Natural killer cell (primary cell): ENCODE measurements around the gene MARK1. TPM values are rescaled to one million over a fixed set of nuclear protein-coding genes. Genes with fewer than 3 reads are reported as not detected.

Source experiments
- ATAC-seq, 3 donors: fragments of 150-1000 bp in 2 of 3; fragments of 200-7000 bp in 1 of 3; cut with Tn5 transposase; 1 replicate in 1 of 3; 2 replicates in 2 of 3; pipeline ENCODE4 v1.10.0; 2021; ENCODE audit warnings: mild to moderate bottlenecking in 2 of 3, moderate library complexity in 2 of 3
- DNase-seq, 2 donors: peaks; one replicate each; pipeline versions ENCODE4 v3.0.0 to v3.0.0-alpha.2; 2013 to 2021; ENCODE audit warnings: mixed read lengths in 1 of 2
- H3K27ac ChIP-seq: one replicate; pipeline ENCODE4 v1.5.1; 2013; ENCODE audit warnings: mild to moderate bottlenecking, low read length
- H3K27me3 ChIP-seq: one replicate; pipeline ENCODE4 v1.6.1; 2013; ENCODE audit warnings: low read length; ENCODE audit not compliant: control insufficient read depth, insufficient read depth
- H3K36me3 ChIP-seq: one replicate; pipeline ENCODE4 v1.6.1; 2013; ENCODE audit warnings: low read length; ENCODE audit not compliant: control insufficient read depth, insufficient read depth
- H3K4me1 ChIP-seq: one replicate; pipeline ENCODE4 v1.6.1; 2013; ENCODE audit warnings: low read length; ENCODE audit not compliant: control insufficient read depth, insufficient read depth
- H3K4me3 ChIP-seq: one replicate; pipeline ENCODE4 v1.5.1; 2013; ENCODE audit warnings: low read length
- H3K9me3 ChIP-seq: one replicate; pipeline ENCODE4 v1.6.1; 2013; ENCODE audit warnings: low read length; ENCODE audit not compliant: control insufficient read depth, insufficient read depth
- H3K27ac Mint-ChIP-seq, 2 donors: one replicate each; pipeline ENCODE4 v1.8.0; 2022; ENCODE audit warnings: mild to moderate bottlenecking in 2 of 2, mixed read lengths in 2 of 2, moderate library complexity in 1 of 2
- H3K27me3 Mint-ChIP-seq, 2 donors: one replicate each; pipeline ENCODE4 v1.8.0; 2022; ENCODE audit warnings: low read depth in 2 of 2, mixed read lengths in 2 of 2
- H3K36me3 Mint-ChIP-seq: one replicate; pipeline ENCODE4 v1.8.0; 2022; ENCODE audit warnings: mixed read lengths
- H3K4me1 Mint-ChIP-seq, 2 donors: one replicate each; pipeline ENCODE4 v1.8.0; 2022; ENCODE audit warnings: mixed read lengths in 2 of 2
- H3K4me3 Mint-ChIP-seq: one replicate; pipeline ENCODE4 v1.8.0; 2022; ENCODE audit warnings: mild to moderate bottlenecking, moderate library complexity, mixed read lengths
- H3K9me3 Mint-ChIP-seq, 2 donors: one replicate each; pipeline ENCODE4 v1.8.0; 2022; ENCODE audit warnings: mixed read lengths in 2 of 2
- WGBS: methylation state at CpG from one replicate; pipeline ENCODE4 v1.1.7; 2013; ENCODE audit warnings: missing lambda C conversion rate; ENCODE audit not compliant: insufficient coverage; 5-methylcytosine and 5-hydroxymethylcytosine counted together
- intact Hi-C: fragments of 100-400 bp; cut with micrococcal nuclease; formaldehyde crosslinking; loops from one replicate; pipeline ENCODE4 v1.14.2; 2022
- total RNA-seq, 4 donors: library from RNA; stranded (reverse); fragments of 120-200 nt in 1 of 4; gene quantifications; one replicate each; pipeline versions ENCODE4 v1.2.3 to v1.2.4, GENCODE V29; 2013 to 2022
- TF ChIP-seq, protein P1 (sequence below): fragments of 200-600 bp; IDR thresholded peaks from one replicate; pipeline ENCODE4 v1.8.0; 2022; ENCODE audit warnings: antibody characterized with exemption

Gene MARK1
- total RNA-seq, 3 donors from 2014 or later (not counting 1 experiment from before 2014, with no cell fraction given) = 0.13 TPM; not detected in 2

DNA sequence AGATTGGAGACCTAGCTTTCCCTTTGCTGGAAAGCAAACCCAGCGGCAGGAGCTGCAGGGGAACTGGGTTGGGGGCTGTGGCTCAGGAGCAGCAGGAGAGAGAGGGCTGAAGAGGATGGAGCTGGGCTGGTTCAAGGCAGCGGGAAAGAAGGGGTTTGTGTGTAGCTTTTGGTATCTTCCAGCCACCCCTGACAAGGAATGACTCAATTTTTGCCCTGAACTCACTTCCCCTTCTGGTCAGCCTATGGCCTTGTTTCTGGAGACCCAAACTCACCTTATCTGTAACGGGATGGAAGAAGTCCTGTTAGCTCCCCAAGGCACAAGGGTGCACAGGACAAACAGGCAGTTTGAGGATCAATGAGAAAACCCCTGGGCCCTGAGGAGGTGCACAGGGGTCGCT lies 175.4 kb downstream of the MARK1 start:
- ATAC-seq = no peak
- no peaks in the 10 kb centered on the region for H3K36me3 Mint-ChIP-seq

DNA sequence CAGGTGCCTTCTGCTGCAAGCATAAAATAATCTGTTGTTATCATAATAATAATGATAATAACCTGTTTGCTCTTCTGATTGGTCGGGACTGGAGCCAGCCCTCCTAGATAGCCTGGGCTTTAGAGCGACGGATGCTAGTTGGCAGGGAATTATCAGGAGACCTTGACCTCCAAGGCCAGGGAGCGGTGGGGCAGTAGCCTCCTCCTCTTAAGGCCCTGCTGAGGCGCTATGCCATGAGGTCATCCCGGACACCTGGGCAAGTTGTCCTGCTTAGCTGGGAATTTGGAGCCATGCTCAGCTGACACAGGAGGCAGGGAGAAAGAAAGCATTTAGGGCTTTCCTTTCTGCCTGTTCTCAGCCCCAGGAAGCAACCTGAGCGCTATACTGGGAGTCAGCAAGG lies 177.8 kb downstream of the MARK1 start:
- no peak for ATAC-seq

More for the DNA sequence above, 175.4 kb downstream of the MARK1 start:
- intact Hi-C loops = no loop called here
- 91% methylated on average over 3 of the region's 4 CpGs for WGBS
- H3K9me3 ChIP-seq = no peaks in the 10 kb centered on the region
- H3K4me3 Mint-ChIP-seq = no peak overlapping the region
- peaks cover 3% of the 10 kb centered on the region for H3K27me3 ChIP-seq
- H3K4me3 ChIP-seq = no peak overlapping the region
- no peak overlapping the region for H3K27ac ChIP-seq
- peaks cover 18 to 23% of the 10 kb centered on the region in 2 donors for H3K27me3 Mint-ChIP-seq
- H3K4me1 ChIP-seq = no peaks in the 10 kb centered on the region
- peaks cover 0 to 5% of the 10 kb centered on the region in 2 donors for H3K4me1 Mint-ChIP-seq
- H3K9me3 Mint-ChIP-seq = no peaks in the 10 kb centered on the region
- DNase-seq = no peak
- H3K27ac Mint-ChIP-seq = no peak overlapping the region
- TF ChIP-seq, protein P1, sequence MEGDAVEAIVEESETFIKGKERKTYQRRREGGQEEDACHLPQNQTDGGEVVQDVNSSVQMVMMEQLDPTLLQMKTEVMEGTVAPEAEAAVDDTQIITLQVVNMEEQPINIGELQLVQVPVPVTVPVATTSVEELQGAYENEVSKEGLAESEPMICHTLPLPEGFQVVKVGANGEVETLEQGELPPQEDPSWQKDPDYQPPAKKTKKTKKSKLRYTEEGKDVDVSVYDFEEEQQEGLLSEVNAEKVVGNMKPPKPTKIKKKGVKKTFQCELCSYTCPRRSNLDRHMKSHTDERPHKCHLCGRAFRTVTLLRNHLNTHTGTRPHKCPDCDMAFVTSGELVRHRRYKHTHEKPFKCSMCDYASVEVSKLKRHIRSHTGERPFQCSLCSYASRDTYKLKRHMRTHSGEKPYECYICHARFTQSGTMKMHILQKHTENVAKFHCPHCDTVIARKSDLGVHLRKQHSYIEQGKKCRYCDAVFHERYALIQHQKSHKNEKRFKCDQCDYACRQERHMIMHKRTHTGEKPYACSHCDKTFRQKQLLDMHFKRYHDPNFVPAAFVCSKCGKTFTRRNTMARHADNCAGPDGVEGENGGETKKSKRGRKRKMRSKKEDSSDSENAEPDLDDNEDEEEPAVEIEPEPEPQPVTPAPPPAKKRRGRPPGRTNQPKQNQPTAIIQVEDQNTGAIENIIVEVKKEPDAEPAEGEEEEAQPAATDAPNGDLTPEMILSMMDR = no peak
- no peaks in the 10 kb centered on the region for H3K36me3 ChIP-seq

DNA sequence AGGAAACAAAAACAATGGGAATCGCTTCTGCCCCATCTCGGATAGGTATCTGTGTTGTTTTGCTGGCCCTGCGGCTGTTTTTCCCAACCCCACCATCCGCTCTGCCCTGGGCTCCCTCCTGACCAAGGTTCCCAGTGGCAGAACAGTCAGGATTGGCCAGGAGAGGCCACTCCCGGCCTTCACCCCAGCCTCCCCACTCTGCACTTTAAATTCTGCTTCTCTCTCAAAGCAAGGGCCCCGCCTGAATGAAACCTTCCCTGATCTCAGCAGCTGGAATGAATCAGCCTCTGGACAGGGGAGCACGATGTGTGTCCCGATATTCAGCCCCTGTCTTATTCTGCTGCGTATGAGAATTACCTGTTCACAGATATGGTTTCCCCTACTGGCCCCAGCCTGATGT lies 178.5 kb downstream of the MARK1 start:
- ATAC-seq = no peak
- DNase-seq = no peak
- intact Hi-C loops = no loop called here
- Mint-ChIP-seq H3K27me3 (peaks cover 18 to 23% of the 10 kb centered on the region in 2 donors), H3K9me3 (no peaks in the 10 kb centered on the region), H3K4me1 (peaks cover 0 to 5% of the 10 kb centered on the region in 2 donors), H3K36me3 (no peaks in the 10 kb centered on the region), H3K27ac (no peak overlapping the region), H3K4me3 (no peak overlapping the region)
- H3K36me3 ChIP-seq = no peaks in the 10 kb centered on the region
- H3K4me1 ChIP-seq = no peaks in the 10 kb centered on the region
- no peak overlapping the region for H3K4me3 ChIP-seq
- peaks cover 2% of the 10 kb centered on the region for H3K27me3 ChIP-seq
- 85% methylated on average over 9 of the region's 9 CpGs for WGBS
- TF ChIP-seq, protein P1 = no peak
- no peak overlapping the region for H3K27ac ChIP-seq
- H3K9me3 ChIP-seq = no peaks in the 10 kb centered on the region

More for the DNA sequence above, 177.8 kb downstream of the MARK1 start:
- H3K9me3 Mint-ChIP-seq = no peaks in the 10 kb centered on the region
- H3K27me3 ChIP-seq = peaks cover 3% of the 10 kb centered on the region
- WGBS = 80% methylated on average over 7 of the region's 7 CpGs
- intact Hi-C loops = no loop called here
- no peaks in the 10 kb centered on the region for H3K9me3 ChIP-seq
- H3K27me3 Mint-ChIP-seq = peaks cover 18 to 23% of the 10 kb centered on the region in 2 donors
- no peak overlapping the region for H3K27ac ChIP-seq
- no peaks in the 10 kb centered on the region for H3K4me1 ChIP-seq
- no peaks in the 10 kb centered on the region for H3K36me3 ChIP-seq
- TF ChIP-seq, protein P1 = no peak
- no peak overlapping the region for H3K27ac Mint-ChIP-seq
- no peak overlapping the region for H3K4me3 ChIP-seq
- H3K4me3 Mint-ChIP-seq = no peak overlapping the region
- H3K36me3 Mint-ChIP-seq = no peaks in the 10 kb centered on the region
- peaks cover 0 to 5% of the 10 kb centered on the region in 2 donors for H3K4me1 Mint-ChIP-seq
- no peak for DNase-seq

DNA sequence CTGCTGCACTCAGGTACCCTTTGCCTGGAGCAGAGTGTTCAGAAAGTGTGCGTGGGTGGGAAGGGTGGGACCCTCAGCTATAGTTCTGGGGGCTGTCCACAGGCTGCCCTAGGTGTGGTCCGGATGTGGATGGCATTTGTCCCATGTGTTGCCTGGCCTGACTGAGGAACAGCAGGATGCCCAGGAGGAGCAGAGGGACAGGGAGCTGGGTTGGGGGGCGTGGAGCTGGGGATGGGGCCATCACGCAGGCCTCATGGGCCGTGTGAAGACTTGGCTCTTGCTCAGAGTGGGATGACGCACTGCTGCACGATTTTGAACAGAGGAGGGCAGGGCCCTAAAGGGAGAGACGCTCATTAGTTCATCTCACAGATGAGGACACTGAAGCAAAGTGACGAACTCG lies 179.2 kb downstream of the MARK1 start:
- TF ChIP-seq, protein P1 = no peak
- ATAC-seq = no peak
- Histone ChIP-seq H3K27me3 (no peaks in the 10 kb centered on the region), H3K27ac (no peak overlapping the region), H3K4me3 (no peak overlapping the region), H3K4me1 (no peaks in the 10 kb centered on the region), H3K36me3 (no peaks in the 10 kb centered on the region), H3K9me3 (no peaks in the 10 kb centered on the region)
- WGBS = 91% methylated on average over 10 of the region's 10 CpGs
- Mint-ChIP-seq H3K27me3 (peaks cover 15 to 18% of the 10 kb centered on the region in 2 donors), H3K4me3 (no peak overlapping the region), H3K9me3 (no peaks in the 10 kb centered on the region), H3K4me1 (peaks cover 0 to 2% of the 10 kb centered on the region in 2 donors), H3K36me3 (no peaks in the 10 kb centered on the region), H3K27ac (no peak overlapping the region)
- no peak for DNase-seq
- intact Hi-C loops = no loop called here
